ENCODE data around the gene ORAI3.

DNA sequence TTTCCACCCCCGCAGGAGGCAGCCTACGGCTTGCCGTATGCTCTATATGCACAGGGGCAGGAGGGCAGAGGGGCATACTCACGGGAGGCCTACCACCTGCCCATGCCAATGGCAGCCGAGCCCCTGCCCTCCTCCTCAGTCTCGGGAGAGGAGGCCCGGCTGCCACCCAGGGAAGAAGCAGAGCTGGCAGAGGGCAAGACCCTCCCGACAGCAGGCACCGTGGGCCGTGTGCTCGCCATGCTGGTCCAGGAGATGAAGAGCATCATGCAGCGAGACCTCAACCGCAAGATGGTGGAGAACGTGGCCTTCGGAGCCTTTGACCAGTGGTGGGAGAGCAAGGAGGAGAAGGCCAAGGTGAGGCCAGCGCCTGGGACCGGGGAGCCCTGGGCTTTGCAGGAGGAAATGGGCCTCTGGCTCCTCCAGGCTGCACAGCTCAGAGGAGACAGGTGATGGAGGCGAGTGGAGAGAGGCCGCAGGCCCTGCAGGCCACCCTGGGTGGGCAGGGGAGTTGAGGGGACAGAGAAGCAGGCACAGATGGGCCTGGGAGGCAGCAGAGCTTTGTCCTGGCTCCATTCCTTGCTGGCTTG lies 17.3 kb downstream of the ORAI3 start:
- TF ChIP-seq, protein P1, sequence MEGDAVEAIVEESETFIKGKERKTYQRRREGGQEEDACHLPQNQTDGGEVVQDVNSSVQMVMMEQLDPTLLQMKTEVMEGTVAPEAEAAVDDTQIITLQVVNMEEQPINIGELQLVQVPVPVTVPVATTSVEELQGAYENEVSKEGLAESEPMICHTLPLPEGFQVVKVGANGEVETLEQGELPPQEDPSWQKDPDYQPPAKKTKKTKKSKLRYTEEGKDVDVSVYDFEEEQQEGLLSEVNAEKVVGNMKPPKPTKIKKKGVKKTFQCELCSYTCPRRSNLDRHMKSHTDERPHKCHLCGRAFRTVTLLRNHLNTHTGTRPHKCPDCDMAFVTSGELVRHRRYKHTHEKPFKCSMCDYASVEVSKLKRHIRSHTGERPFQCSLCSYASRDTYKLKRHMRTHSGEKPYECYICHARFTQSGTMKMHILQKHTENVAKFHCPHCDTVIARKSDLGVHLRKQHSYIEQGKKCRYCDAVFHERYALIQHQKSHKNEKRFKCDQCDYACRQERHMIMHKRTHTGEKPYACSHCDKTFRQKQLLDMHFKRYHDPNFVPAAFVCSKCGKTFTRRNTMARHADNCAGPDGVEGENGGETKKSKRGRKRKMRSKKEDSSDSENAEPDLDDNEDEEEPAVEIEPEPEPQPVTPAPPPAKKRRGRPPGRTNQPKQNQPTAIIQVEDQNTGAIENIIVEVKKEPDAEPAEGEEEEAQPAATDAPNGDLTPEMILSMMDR (IDR thresholded peaks at IDR 0.05): no peak
- no peak for TF ChIP-seq POLR2A (IDR thresholded peaks at IDR 0.05)

Measured in thyroid gland (tissue), 4 donors.